HTR-8/SVneo (cell line): ENCODE results near the gene BOK.

Experiments used
- DNase-seq: peaks from one replicate; pipeline ENCODE4 v3.0.0; 2011; ENCODE audit warnings: low spot score, mixed read lengths; ENCODE audit not compliant: insufficient read length
- FAIRE-seq: peaks from 2 replicates; lab custom pipeline; 2011; peaks lifted over from hg19 to GRCh38; lab: Jason Lieb, UNC

The BOK gene

GRCh38 chr2:241617431-241618154, 59.0 kb downstream of the BOK start:
- FAIRE-seq = no peak
- DNase-seq = no peak

DNA sequence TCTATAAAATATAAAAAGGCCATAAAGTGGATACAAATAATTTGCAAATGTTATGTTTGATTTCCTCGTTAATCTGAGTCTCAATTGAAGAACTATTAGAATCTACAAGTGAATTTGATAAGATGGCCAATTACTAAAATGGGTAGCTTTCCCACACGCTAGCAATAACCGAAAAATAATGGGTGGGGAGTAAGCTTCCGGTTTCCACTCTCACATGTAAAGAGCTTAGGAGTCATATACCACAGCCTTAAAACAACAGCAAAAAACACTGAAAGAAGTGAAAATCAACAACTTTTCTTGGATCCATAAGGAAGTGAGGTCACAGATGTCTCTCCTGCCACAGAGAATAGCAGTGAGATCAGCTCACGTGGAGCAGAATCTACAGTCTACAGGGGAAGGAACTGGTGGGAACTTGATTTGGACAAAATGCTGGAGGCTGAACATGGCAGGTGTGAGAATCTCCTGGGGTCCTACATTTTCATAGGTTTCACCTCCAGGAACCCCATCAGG, 59.8 kb downstream of the BOK start:
- DNase-seq = no peak
- FAIRE-seq = no peak

DNA sequence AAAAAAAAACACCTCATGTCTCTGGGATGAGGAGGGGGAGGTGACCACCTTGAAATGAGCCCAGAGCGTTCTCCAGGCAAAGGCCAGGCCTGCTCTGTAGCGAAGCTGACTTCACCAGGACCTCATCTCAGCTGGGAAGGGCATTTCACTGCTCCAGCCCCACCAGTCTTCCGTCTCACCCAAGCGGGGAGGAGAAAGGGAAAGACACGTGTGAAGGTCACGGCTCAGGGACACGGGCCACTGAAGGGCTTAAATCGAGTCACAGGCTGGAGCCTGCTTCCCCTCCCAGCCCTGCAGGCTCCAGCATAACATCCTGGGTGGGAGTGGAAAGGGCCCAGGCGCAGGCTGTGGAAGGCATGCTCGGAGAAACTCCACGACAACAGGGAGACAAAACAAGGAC, 60.3 kb downstream of the BOK start:
- FAIRE-seq (no peak), DNase-seq (no peak)

- peak; percentile 91 for FAIRE-seq
- DNase-seq = no peak
Observed at GRCh38 chr2:241619597-241620418, 61.3 kb downstream of the BOK start.

GRCh38 chr2:241620419-241620769, 61.8 kb downstream of the BOK start:
- no peak for DNase-seq
- no peak for FAIRE-seq
